Activated T-cell treated with anti-CD3 and anti-CD28 coated beads, Interleukin-2, amount 50 U/mL, for 72 hours (primary cell): ENCODE results near the gene SLC4A7. TPM values are rescaled to one million over a fixed set of nuclear protein-coding genes. Genes with fewer than 3 reads are reported as not detected.
A peak's percentile ranks its signal among the peaks of the same experiment; 100 is the strongest.
"Not testable (repeated sequence)": the region's sequence is repeated elsewhere in the genome, so short reads cannot be mapped to it uniquely, and the experiment has no call there.

Experiments
- ATAC-seq, 2 donors: fragments of 150-1000 bp; cut with Tn5 transposase; replicated peaks in 1 of 2; 2 replicates each; pipeline ENCODE4 v1.10.0; 2021; ENCODE audit warnings: moderate library complexity in 2 of 2, mild to moderate bottlenecking in 1 of 2
- DNase-seq, 2 donors: peaks; one replicate each; pipeline ENCODE4 v3.0.0; 2021 to 2022; ENCODE audit warnings: mixed read lengths in 1 of 2
- H3K27ac Mint-ChIP-seq: one replicate; pipeline ENCODE4 v1.8.0; 2022; ENCODE audit warnings: mild to moderate bottlenecking, moderate library complexity, mixed read lengths
- H3K27me3 Mint-ChIP-seq: one replicate; pipeline ENCODE4 v1.8.0; 2022; ENCODE audit warnings: low read depth, mixed read lengths
- H3K36me3 Mint-ChIP-seq, 2 donors: one replicate each; pipeline ENCODE4 v1.8.0; 2022; ENCODE audit warnings: mixed read lengths in 2 of 2, mild to moderate bottlenecking in 1 of 2; ENCODE audit not compliant: insufficient read depth in 2 of 2
- H3K4me1 Mint-ChIP-seq: one replicate; pipeline ENCODE4 v1.8.0; 2022; ENCODE audit warnings: low read depth, mixed read lengths
- H3K4me3 Mint-ChIP-seq, 2 donors: one replicate each; pipeline ENCODE4 v1.8.0; 2022; ENCODE audit warnings: mild to moderate bottlenecking in 2 of 2, mixed read lengths in 2 of 2, moderate library complexity in 2 of 2
- H3K9me3 Mint-ChIP-seq, 2 donors: one replicate each; pipeline ENCODE4 v1.8.0; 2022; ENCODE audit warnings: mixed read lengths in 2 of 2
- total RNA-seq, 2 donors: library from RNA; stranded (reverse); gene quantifications; one replicate each; pipeline ENCODE4 v1.2.3, GENCODE V29; 2022

The SLC4A7 gene
- total RNA-seq, 2 donors from 2014 or later, result 39.1 to 39.9 TPM

GRCh38 chr3:27449530-27450150, 34.5 kb downstream of the SLC4A7 start:
- H3K27ac Mint-ChIP-seq, result no peak overlapping the region
- H3K36me3 Mint-ChIP-seq, result peaks cover 4 to 6% of the 10 kb centered on the region in 2 donors
- H3K4me1 Mint-ChIP-seq, result peaks cover 32% of the 10 kb centered on the region
- no peak overlapping the region for H3K4me3 Mint-ChIP-seq
- H3K27me3 Mint-ChIP-seq, result no peaks in the 10 kb centered on the region
- no peak for DNase-seq
- no peaks in the 10 kb centered on the region for H3K9me3 Mint-ChIP-seq
- no peak for ATAC-seq

- H3K27me3 Mint-ChIP-seq, H3K4me3 Mint-ChIP-seq, ATAC-seq, H3K4me1 Mint-ChIP-seq, H3K27ac Mint-ChIP-seq, DNase-seq: not testable (repeated sequence)
- Mint-ChIP-seq H3K36me3 (peaks cover 24 to 42% of the 10 kb centered on the region in 2 donors), H3K9me3 (peaks cover 0 to 12% of the 10 kb centered on the region in 2 donors)
These were observed 41.2 kb downstream of the SLC4A7 start for GRCh38 chr3:27442995-27443394.

- H3K36me3 Mint-ChIP-seq, result peaks cover 24 to 42% of the 10 kb centered on the region in 2 donors
These were observed 45.8 kb downstream of the SLC4A7 start for GRCh38 chr3:27438352-27438751.

GRCh38 chr3:27431116-27431515, 53.1 kb downstream of the SLC4A7 start:
- Mint-ChIP-seq H3K4me1 (no peaks in the 10 kb centered on the region), H3K36me3 (peaks cover 10 to 19% of the 10 kb centered on the region in 2 donors), H3K9me3 (no peaks in the 10 kb centered on the region), H3K4me3 (no peak overlapping the region), H3K27me3 (no peaks in the 10 kb centered on the region), H3K27ac (no peak overlapping the region)
- ATAC-seq (no peak), DNase-seq (no peak)

More at GRCh38 chr3:27438352-27438751, 45.8 kb downstream of the SLC4A7 start:
- peaks cover 0 to 12% of the 10 kb centered on the region in 2 donors for H3K9me3 Mint-ChIP-seq
- not testable (repeated sequence) for ATAC-seq, H3K4me3 Mint-ChIP-seq, H3K27me3 Mint-ChIP-seq, DNase-seq, H3K4me1 Mint-ChIP-seq, H3K27ac Mint-ChIP-seq

GRCh38 chr3:27429909-27430308, 54.3 kb downstream of the SLC4A7 start:
- no peaks in the 10 kb centered on the region for H3K27me3 Mint-ChIP-seq
- H3K9me3 Mint-ChIP-seq, result no peaks in the 10 kb centered on the region
- no peak overlapping the region for H3K27ac Mint-ChIP-seq
- ATAC-seq (no peak), DNase-seq (no peak)
- H3K36me3 Mint-ChIP-seq, result peaks cover 7 to 13% of the 10 kb centered on the region in 2 donors
- H3K4me3 Mint-ChIP-seq, result no peak overlapping the region
- no peaks in the 10 kb centered on the region for H3K4me1 Mint-ChIP-seq

- Mint-ChIP-seq H3K36me3 (peaks cover 6 to 13% of the 10 kb centered on the region in 2 donors), H3K27ac (no peak overlapping the region), H3K4me1 (no peaks in the 10 kb centered on the region), H3K27me3 (no peaks in the 10 kb centered on the region), H3K4me3 (no peak overlapping the region), H3K9me3 (no peaks in the 10 kb centered on the region)
- ATAC-seq (no peak), DNase-seq (no peak)
These were observed 55.7 kb downstream of the SLC4A7 start for GRCh38 chr3:27428446-27428845.

GRCh38 chr3:27426926-27427325, 57.3 kb downstream of the SLC4A7 start:
- no peak for ATAC-seq
- no peaks in the 10 kb centered on the region for H3K4me1 Mint-ChIP-seq
- DNase-seq, result no peak
- H3K4me3 Mint-ChIP-seq, result no peak overlapping the region
- no peaks in the 10 kb centered on the region for H3K9me3 Mint-ChIP-seq
- H3K27ac Mint-ChIP-seq, result no peak overlapping the region
- H3K36me3 Mint-ChIP-seq, result peaks cover 7% of the 10 kb centered on the region in 2 donors
- no peaks in the 10 kb centered on the region for H3K27me3 Mint-ChIP-seq

GRCh38 chr3:27425896-27426565, 58.2 kb downstream of the SLC4A7 start:
- H3K4me1 Mint-ChIP-seq, result no peaks in the 10 kb centered on the region
- ATAC-seq (peak; percentile 34 to 87), DNase-seq (no peak)
- peaks cover 2 to 7% of the 10 kb centered on the region in 2 donors for H3K36me3 Mint-ChIP-seq
- H3K27ac Mint-ChIP-seq, result peak overlapping the region; percentile 45
- no peaks in the 10 kb centered on the region for H3K9me3 Mint-ChIP-seq
- no peaks in the 10 kb centered on the region for H3K27me3 Mint-ChIP-seq
- H3K4me3 Mint-ChIP-seq, result peak overlapping the region in 1 of 2 donors; percentile 49

- not testable (repeated sequence) for H3K4me1 Mint-ChIP-seq, H3K36me3 Mint-ChIP-seq, H3K27ac Mint-ChIP-seq, H3K27me3 Mint-ChIP-seq, H3K9me3 Mint-ChIP-seq, H3K4me3 Mint-ChIP-seq, DNase-seq, ATAC-seq
These were observed 59.2 kb downstream of the SLC4A7 start for GRCh38 chr3:27424812-27425521.

GRCh38 chr3:27423463-27423862, 60.7 kb downstream of the SLC4A7 start:
- Mint-ChIP-seq H3K4me1 (no peaks in the 10 kb centered on the region), H3K27me3 (no peaks in the 10 kb centered on the region), H3K36me3 (peaks cover 3 to 10% of the 10 kb centered on the region in 2 donors), H3K27ac (no peak overlapping the region), H3K4me3 (no peak overlapping the region), H3K9me3 (no peaks in the 10 kb centered on the region)
- DNase-seq (no peak), ATAC-seq (peak in 1 of 2 donors; percentile 51)

- no peak for DNase-seq
- Mint-ChIP-seq H3K4me1 (no peaks in the 10 kb centered on the region), H3K27me3 (no peaks in the 10 kb centered on the region), H3K27ac (no peak overlapping the region), H3K36me3 (peaks cover 2 to 13% of the 10 kb centered on the region in 2 donors), H3K4me3 (no peak overlapping the region), H3K9me3 (no peaks in the 10 kb centered on the region)
- ATAC-seq, result no peak
These were observed 61.6 kb downstream of the SLC4A7 start for GRCh38 chr3:27422617-27423016.

- H3K4me3 Mint-ChIP-seq, result no peak overlapping the region
- H3K4me1 Mint-ChIP-seq, result no peaks in the 10 kb centered on the region
- ATAC-seq (no peak), DNase-seq (no peak)
- H3K36me3 Mint-ChIP-seq, result peaks cover 12 to 18% of the 10 kb centered on the region in 2 donors
- H3K9me3 Mint-ChIP-seq, result no peaks in the 10 kb centered on the region
- H3K27me3 Mint-ChIP-seq, result no peaks in the 10 kb centered on the region
- H3K27ac Mint-ChIP-seq, result no peak overlapping the region
These were observed 69.0 kb downstream of the SLC4A7 start for GRCh38 chr3:27415202-27415601.

- H3K36me3 Mint-ChIP-seq, result peaks cover 2 to 14% of the 10 kb centered on the region in 2 donors
- H3K27ac Mint-ChIP-seq, result peak overlapping the region; percentile 70
- peak overlapping the region in 1 of 2 donors; percentile 44 for H3K4me3 Mint-ChIP-seq
- H3K4me1 Mint-ChIP-seq, result peaks cover 16% of the 10 kb centered on the region
- DNase-seq (no peak), ATAC-seq (no peak)
- no peaks in the 10 kb centered on the region for H3K27me3 Mint-ChIP-seq
- no peaks in the 10 kb centered on the region for H3K9me3 Mint-ChIP-seq
These were observed 91.1 kb downstream of the SLC4A7 start for GRCh38 chr3:27392950-27393679.
